HCT116 (cell line): Measurements from ENCODE around the gene DCP1B. TPM values are rescaled to one million over a fixed set of nuclear protein-coding genes. Genes with fewer than 3 reads are reported as not detected.
A peak's percentile ranks its signal among the peaks of the same experiment; 100 is the strongest.

Source experiments
- ATAC-seq: fragments of 200-7000 bp; cut with Tn5 transposase; 2 replicates; pipeline ENCODE4 v1.9.1; 2020; ENCODE audit warnings: mild to moderate bottlenecking, moderate library complexity
- BruUV-seq: library from RNA; stranded (reverse); fragments of 400-500 nt; replicated peaks from 2 replicates; lab custom pipeline; 2021; lab: Mats Ljungman, UMichigan
- CTCF ChIA-PET: fragments of 300-600 bp; sonication (Branson Sonifier 250); formaldehyde crosslinking; loops from one replicate; lab custom pipeline; 2021; ENCODE audit warnings: antibody characterized with exemption; lab: Charles Lee
- POLR2A ChIA-PET: fragments of 300-600, 350-600 bp; sonication (Branson Sonifier 250); formaldehyde crosslinking; loops from one replicate; lab custom pipeline; 2021; ENCODE audit warnings: antibody characterized with exemption; lab: Charles Lee
- RAD21 ChIA-PET, 2 experiments: fragments of 300-600 bp; sonication (Branson Sonifier 250); formaldehyde crosslinking; loops; one replicate each; lab custom pipeline; 2023; ENCODE audit warnings: low total read pairs in 2 of 2; ENCODE audit not compliant: uncharacterized antibody in 2 of 2, unreplicated experiment in 2 of 2, low non-redundant PET in 1 of 2; lab: Charles Lee
- DNase-seq: peaks from one replicate; pipeline ENCODE4 v3.0.0-alpha.2; 2010; ENCODE audit warnings: low read depth, low spot score
- H2AFZ ChIP-seq: fragments of 200-600 bp; shearing (Covaris generic), sonication (generic); 2 replicates; pipeline ENCODE4 v1.6.1; 2017; ENCODE audit warnings: low read depth, mixed run types, mixed read lengths, antibody characterized with exemption, low read length; ENCODE audit not compliant: poor library complexity, severe bottlenecking
- H3K27ac ChIP-seq: 2 replicates; pipeline ENCODE4 v1.5.1; 2012; ENCODE audit warnings: low read depth, low read length
- H3K27me3 ChIP-seq: fragments of 200-600 bp; sonication (generic); 2 replicates; pipeline ENCODE4 v1.6.1; 2016; ENCODE audit warnings: mixed run types, low read length, mixed read lengths; ENCODE audit not compliant: insufficient read depth
- H3K36me3 ChIP-seq, 2 experiments: fragments of 200-500 bp in 1 of 2; fragments of 200-600 bp in 1 of 2; sonication (Bioruptor generic) in 1 of 2; sonication (generic) in 1 of 2; 2 replicates each; pipeline versions ENCODE4 v1.5.1 to v1.6.1; 2014 to 2016; ENCODE audit warnings: low read length in 2 of 2, inconsistent platforms in 1 of 2, mixed read lengths in 1 of 2, mixed run types in 1 of 2; ENCODE audit not compliant: insufficient read depth in 2 of 2, control insufficient read depth in 1 of 2
- H3K4me1 ChIP-seq, 2 experiments: fragments of 200-600 bp in 1 of 2; sonication (generic) in 1 of 2; 2 replicates each; pipeline versions ENCODE4 v1.5.1 to v1.6.1; 2012 to 2017; ENCODE audit warnings: low read length in 2 of 2, inconsistent platforms in 1 of 2, mild to moderate bottlenecking in 1 of 2, mixed read lengths in 1 of 2, mixed run types in 1 of 2, moderate library complexity in 1 of 2; ENCODE audit not compliant: insufficient read depth in 2 of 2, control insufficient read depth in 1 of 2
- H3K4me2 ChIP-seq: fragments of 200-600 bp; sonication (generic); 2 replicates; pipeline ENCODE4 v1.6.1; 2017; ENCODE audit warnings: mixed run types, low read length, mixed read lengths
- H3K4me3 ChIP-seq, 2 experiments: fragments of 200-600 bp in 1 of 2; sonication (generic) in 1 of 2; replicated peaks in 1 of 2; 2 replicates each; pipeline ENCODE4 v1.5.1; 2011 to 2016; ENCODE audit warnings: low read length in 2 of 2, control low read depth in 1 of 2, low read depth in 1 of 2, mild to moderate bottlenecking in 1 of 2, mixed read lengths in 1 of 2, mixed run types in 1 of 2
- H3K79me2 ChIP-seq: fragments of 200-600 bp; sonication (generic); 2 replicates; pipeline ENCODE4 v1.6.1; 2017; ENCODE audit warnings: mild to moderate bottlenecking, mixed run types, low read length, moderate library complexity, mixed read lengths; ENCODE audit not compliant: insufficient read depth
- H3K9ac ChIP-seq: fragments of 200-600 bp; sonication (generic); 2 replicates; pipeline ENCODE4 v1.6.1; 2016; ENCODE audit warnings: low read length, mixed read lengths
- H3K9me2 ChIP-seq: fragments of 200-600 bp; sonication (generic), shearing (Covaris generic); 2 replicates; pipeline ENCODE4 v1.6.1; 2017; ENCODE audit warnings: mixed run types, mild to moderate bottlenecking, moderate library complexity; ENCODE audit not compliant: insufficient read depth
- H3K9me3 ChIP-seq, 2 experiments: fragments of 200-500 bp in 1 of 2; fragments of 200-600 bp in 1 of 2; sonication (Bioruptor generic) in 1 of 2; sonication (generic) in 1 of 2; 2 replicates each; pipeline ENCODE4 v1.6.1; 2014 to 2017; ENCODE audit warnings: low read length in 2 of 2, mixed read lengths in 2 of 2, inconsistent platforms in 1 of 2, low read depth in 1 of 2, mild to moderate bottlenecking in 1 of 2, mixed run types in 1 of 2, moderate library complexity in 1 of 2; ENCODE audit not compliant: control insufficient read depth in 1 of 2, insufficient read depth in 1 of 2
- H4K20me1 ChIP-seq: fragments of 200-600 bp; sonication (generic), shearing (Covaris generic); 2 replicates; pipeline ENCODE4 v1.6.1; 2017; ENCODE audit warnings: mixed run types, mild to moderate bottlenecking, moderate library complexity; ENCODE audit not compliant: insufficient read depth
- CBX3 ChIP-seq: IDR thresholded peaks from 2 replicates; pipeline ENCODE4 v1.6.1; 2012; ENCODE audit warnings: low read depth
- ELF1 ChIP-seq: IDR thresholded peaks from 2 replicates; pipeline ENCODE4 v1.6.1; 2012; ENCODE audit warnings: low read depth, borderline replicate concordance
- JUND ChIP-seq: IDR thresholded peaks from 2 replicates; pipeline ENCODE4 v1.6.1; 2012
- SIN3A ChIP-seq: IDR thresholded peaks from 2 replicates; pipeline ENCODE4 v1.6.1; 2012; ENCODE audit warnings: low read depth
- SP1 ChIP-seq: IDR thresholded peaks from 2 replicates; pipeline ENCODE4 v1.6.1; 2012; ENCODE audit warnings: low read depth
- TCF7L2 ChIP-seq: IDR thresholded peaks from 2 replicates; pipeline ENCODE4 v1.7.0; 2011; ENCODE audit warnings: borderline replicate concordance, inconsistent platforms; ENCODE audit not compliant: insufficient read depth, insufficient read length; ENCODE audit errors: extremely low read depth
- YY1 ChIP-seq: IDR thresholded peaks from 2 replicates; pipeline ENCODE4 v1.6.1; 2011; ENCODE audit warnings: low read length, low read depth, moderate library complexity, mild to moderate bottlenecking; ENCODE audit not compliant: insufficient replicate concordance; ENCODE audit errors: extremely low read depth
- ZFX ChIP-seq: fragments of 450-650 bp; IDR thresholded peaks from 2 replicates; pipeline ENCODE4 v1.6.1; 2017
- ZNF274 ChIP-seq: fragments of 200-500 bp; sonication (Bioruptor generic); IDR thresholded peaks from 2 replicates; pipeline ENCODE4 v1.6.1; 2014; ENCODE audit warnings: mild to moderate bottlenecking, low read depth, low read length, inconsistent platforms
- intact Hi-C: fragments of 100-400 bp; cut with micrococcal nuclease; formaldehyde crosslinking; loops from 2 replicates; pipeline ENCODE4 v1.10.0; 2022
- total RNA-seq: library from RNA; stranded (reverse); gene quantifications from one replicate; pipeline ENCODE4 v1.2.1, GENCODE V29; 2021; ENCODE audit not compliant: unreplicated experiment
- TF ChIP-seq, protein P1 (sequence below): IDR thresholded peaks from 2 replicates; pipeline ENCODE4 v1.6.1; 2012
- TF ChIP-seq, protein P2 (sequence below): IDR thresholded peaks from 2 replicates; pipeline ENCODE4 v1.6.1; 2012
- TF ChIP-seq, protein P3 (sequence below), 3 experiments: fragments of 200-600 bp in 1 of 3; sonication (generic) in 1 of 3; IDR thresholded peaks in 2 of 3; conservative IDR thresholded peaks in 1 of 3; 2 replicates each; pipeline ENCODE4 v1.5.1; 2012 to 2017; ENCODE audit warnings: low read depth in 2 of 3, low read length in 2 of 3, antibody characterized with exemption in 1 of 3, borderline replicate concordance in 1 of 3, control low read depth in 1 of 3, mild to moderate bottlenecking in 1 of 3, mixed read lengths in 1 of 3, mixed run types in 1 of 3, moderate library complexity in 1 of 3; ENCODE audit not compliant: insufficient read depth in 1 of 3
- TF ChIP-seq, protein P4 (sequence below): IDR thresholded peaks from 2 replicates; pipeline ENCODE4 v1.6.1; 2012; ENCODE audit warnings: low read depth

Gene DCP1B
- total RNA-seq, 1 experiment from 2014 or later, result 13.8 TPM

DNA sequence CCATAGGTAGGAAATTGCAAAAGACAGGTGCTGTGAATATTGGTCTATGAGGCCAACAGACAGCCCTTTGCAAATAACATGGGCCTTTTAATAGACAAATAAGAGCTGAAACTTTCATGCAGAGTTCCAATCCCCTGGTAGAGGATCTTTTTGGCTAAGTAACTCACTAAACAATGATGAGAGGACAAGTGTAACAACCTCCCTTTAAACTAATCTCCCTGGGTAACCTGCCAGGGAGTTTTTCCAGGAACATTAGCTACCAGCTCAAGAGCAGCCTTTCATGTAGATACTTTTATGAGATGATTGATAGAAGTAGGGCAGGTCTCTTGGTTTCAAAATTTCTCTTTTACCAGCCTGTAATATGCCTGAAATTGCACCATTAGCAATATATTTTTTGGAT is 34.8 kb upstream of the DCP1B start:
- Histone ChIP-seq H4K20me1 (no peaks in the 10 kb centered on the region), H3K4me3 (no peak overlapping the region), H3K4me2 (no peak overlapping the region), H3K27ac (no peak overlapping the region), H3K27me3 (peaks cover 35% of the 10 kb centered on the region; the same call in 1 of the 2 replicates), H3K79me2 (no peaks in the 10 kb centered on the region), H3K36me3 (no peaks in the 10 kb centered on the region), H3K9me2 (no peaks in the 10 kb centered on the region), H3K9me3 (no peaks in the 10 kb centered on the region), H3K9ac (no peak overlapping the region), H2AFZ (no peak overlapping the region), H3K4me1 (peaks cover 5 to 11% of the 10 kb centered on the region in 2 experiments)
- ChIA-PET POLR2A (no interaction called here), CTCF (no interaction called here), RAD21 (no interaction called here)
- TF ChIP-seq, protein P1, sequence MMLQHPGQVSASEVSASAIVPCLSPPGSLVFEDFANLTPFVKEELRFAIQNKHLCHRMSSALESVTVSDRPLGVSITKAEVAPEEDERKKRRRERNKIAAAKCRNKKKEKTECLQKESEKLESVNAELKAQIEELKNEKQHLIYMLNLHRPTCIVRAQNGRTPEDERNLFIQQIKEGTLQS, result no peak
- TF ChIP-seq ELF1 (no peak), SIN3A (no peak), ZNF274 (no peak), ZFX (no peak), CBX3 (no peak)
- ATAC-seq, result no peak
- no peak for DNase-seq
- intact Hi-C loops, result loop anchor here (5.0 kb wide), 1 partner anchor 387 kb away; no protein-coding TSS in a partner anchor
- no TSS peak for BruUV-seq

DNA sequence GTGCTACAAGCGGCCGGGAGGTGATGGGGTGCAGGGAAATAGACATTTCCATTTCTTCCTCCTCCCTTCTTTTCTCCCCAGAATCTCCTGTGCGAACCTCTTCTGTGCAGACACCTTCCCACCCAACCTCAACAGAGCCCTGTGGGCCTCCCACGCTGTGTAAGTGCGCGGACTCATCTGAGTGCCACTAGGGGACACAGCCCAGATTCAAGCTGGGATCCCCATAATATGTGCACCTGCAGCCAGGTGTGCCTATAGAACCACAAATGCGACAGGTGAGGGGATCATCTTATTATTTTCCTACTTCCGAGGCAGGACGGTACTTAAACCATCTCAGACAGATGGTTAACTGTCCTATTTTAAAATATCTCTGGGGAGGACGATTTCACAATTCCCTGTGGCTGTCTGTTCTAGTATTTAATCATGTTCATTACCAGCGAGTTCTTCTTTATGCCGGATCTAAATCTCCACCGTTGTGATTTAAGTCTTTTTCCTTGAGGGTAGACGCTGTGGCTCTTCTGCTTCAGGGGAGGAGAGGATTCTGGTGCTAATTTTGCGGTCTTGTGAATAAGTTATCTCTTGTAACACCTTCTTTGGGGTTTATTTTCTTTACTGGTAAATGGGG is 31.3 kb upstream of the DCP1B start:
- peak overlapping the region; percentile 30 to 47 for H3K4me3 ChIP-seq
- DNase-seq (no peak), ATAC-seq (peak; percentile 41)
- H4K20me1 ChIP-seq, result no peaks in the 10 kb centered on the region
- H3K9ac ChIP-seq, result no peak overlapping the region
- intact Hi-C loops, result loop anchor here (1.0 to 5.0 kb wide), 3 partner anchors 95 to 383 kb away; no protein-coding TSS in a partner anchor
- RAD21 ChIA-PET, result no interaction called here
- peak overlapping the region; percentile 78 for H3K4me2 ChIP-seq
- BruUV-seq, result no TSS peak
- no peaks in the 10 kb centered on the region for H3K36me3 ChIP-seq
- CTCF ChIA-PET, result interaction anchor here (1.2 kb wide), 1 partner anchor 547 kb away, joined by 3 read pairs; no protein-coding TSS in a partner anchor
- H3K9me2 ChIP-seq, result no peaks in the 10 kb centered on the region
- H3K27me3 ChIP-seq, result peaks cover 39% of the 10 kb centered on the region; the same call in 1 of the 2 replicates
- H3K9me3 ChIP-seq, result no peaks in the 10 kb centered on the region
- peak overlapping the region; percentile 59 for H2AFZ ChIP-seq
- POLR2A ChIA-PET, result no interaction called here
- peaks cover 5 to 11% of the 10 kb centered on the region in 2 experiments for H3K4me1 ChIP-seq
- no peaks in the 10 kb centered on the region for H3K79me2 ChIP-seq
- H3K27ac ChIP-seq, result no peak overlapping the region
- TF ChIP-seq ZFX (no peak), CBX3 (no peak), YY1 (no peak), TCF7L2 (no peak), JUND (no peak), SP1 (no peak)
- TF ChIP-seq, protein P2, sequence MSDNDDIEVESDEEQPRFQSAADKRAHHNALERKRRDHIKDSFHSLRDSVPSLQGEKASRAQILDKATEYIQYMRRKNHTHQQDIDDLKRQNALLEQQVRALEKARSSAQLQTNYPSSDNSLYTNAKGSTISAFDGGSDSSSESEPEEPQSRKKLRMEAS, result no peak
- TF ChIP-seq, protein P3, sequence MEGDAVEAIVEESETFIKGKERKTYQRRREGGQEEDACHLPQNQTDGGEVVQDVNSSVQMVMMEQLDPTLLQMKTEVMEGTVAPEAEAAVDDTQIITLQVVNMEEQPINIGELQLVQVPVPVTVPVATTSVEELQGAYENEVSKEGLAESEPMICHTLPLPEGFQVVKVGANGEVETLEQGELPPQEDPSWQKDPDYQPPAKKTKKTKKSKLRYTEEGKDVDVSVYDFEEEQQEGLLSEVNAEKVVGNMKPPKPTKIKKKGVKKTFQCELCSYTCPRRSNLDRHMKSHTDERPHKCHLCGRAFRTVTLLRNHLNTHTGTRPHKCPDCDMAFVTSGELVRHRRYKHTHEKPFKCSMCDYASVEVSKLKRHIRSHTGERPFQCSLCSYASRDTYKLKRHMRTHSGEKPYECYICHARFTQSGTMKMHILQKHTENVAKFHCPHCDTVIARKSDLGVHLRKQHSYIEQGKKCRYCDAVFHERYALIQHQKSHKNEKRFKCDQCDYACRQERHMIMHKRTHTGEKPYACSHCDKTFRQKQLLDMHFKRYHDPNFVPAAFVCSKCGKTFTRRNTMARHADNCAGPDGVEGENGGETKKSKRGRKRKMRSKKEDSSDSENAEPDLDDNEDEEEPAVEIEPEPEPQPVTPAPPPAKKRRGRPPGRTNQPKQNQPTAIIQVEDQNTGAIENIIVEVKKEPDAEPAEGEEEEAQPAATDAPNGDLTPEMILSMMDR (IDR thresholded peaks at IDR 0.05 in 2 of 3, conservative IDR thresholded peaks at IDR 0.05 in 1 of 3; ENCODE audit: borderline replicate concordance in 1 of 3, insufficient read depth in 1 of 3, low read depth in 2 of 3, low read length in 2 of 3), result no peak
- TF ChIP-seq, protein P1, result no peak
- TF ChIP-seq, protein P4, sequence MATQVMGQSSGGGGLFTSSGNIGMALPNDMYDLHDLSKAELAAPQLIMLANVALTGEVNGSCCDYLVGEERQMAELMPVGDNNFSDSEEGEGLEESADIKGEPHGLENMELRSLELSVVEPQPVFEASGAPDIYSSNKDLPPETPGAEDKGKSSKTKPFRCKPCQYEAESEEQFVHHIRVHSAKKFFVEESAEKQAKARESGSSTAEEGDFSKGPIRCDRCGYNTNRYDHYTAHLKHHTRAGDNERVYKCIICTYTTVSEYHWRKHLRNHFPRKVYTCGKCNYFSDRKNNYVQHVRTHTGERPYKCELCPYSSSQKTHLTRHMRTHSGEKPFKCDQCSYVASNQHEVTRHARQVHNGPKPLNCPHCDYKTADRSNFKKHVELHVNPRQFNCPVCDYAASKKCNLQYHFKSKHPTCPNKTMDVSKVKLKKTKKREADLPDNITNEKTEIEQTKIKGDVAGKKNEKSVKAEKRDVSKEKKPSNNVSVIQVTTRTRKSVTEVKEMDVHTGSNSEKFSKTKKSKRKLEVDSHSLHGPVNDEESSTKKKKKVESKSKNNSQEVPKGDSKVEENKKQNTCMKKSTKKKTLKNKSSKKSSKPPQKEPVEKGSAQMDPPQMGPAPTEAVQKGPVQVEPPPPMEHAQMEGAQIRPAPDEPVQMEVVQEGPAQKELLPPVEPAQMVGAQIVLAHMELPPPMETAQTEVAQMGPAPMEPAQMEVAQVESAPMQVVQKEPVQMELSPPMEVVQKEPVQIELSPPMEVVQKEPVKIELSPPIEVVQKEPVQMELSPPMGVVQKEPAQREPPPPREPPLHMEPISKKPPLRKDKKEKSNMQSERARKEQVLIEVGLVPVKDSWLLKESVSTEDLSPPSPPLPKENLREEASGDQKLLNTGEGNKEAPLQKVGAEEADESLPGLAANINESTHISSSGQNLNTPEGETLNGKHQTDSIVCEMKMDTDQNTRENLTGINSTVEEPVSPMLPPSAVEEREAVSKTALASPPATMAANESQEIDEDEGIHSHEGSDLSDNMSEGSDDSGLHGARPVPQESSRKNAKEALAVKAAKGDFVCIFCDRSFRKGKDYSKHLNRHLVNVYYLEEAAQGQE, result no peak
